PC-9 (cell line): ENCODE results near the gene DPYD. TPM values are rescaled to one million over a fixed set of nuclear protein-coding genes. Genes with fewer than 3 reads are reported as not detected.

Source experiments
- BruUV-seq: library from RNA; stranded (reverse); fragments of 400-500 nt; replicated peaks from 2 replicates; lab custom pipeline; 2021; lab: Mats Ljungman, UMichigan
- CTCF ChIA-PET: fragments of 300-600 bp; sonication (Branson Sonifier 250); formaldehyde crosslinking; loops from one replicate; lab custom pipeline; 2022; ENCODE audit warnings: antibody characterized with exemption; lab: Charles Lee
- POLR2A ChIA-PET: fragments of 300-600 bp; sonication (Branson Sonifier 250); formaldehyde crosslinking; loops from one replicate; lab custom pipeline; 2022; ENCODE audit warnings: antibody characterized with exemption; ENCODE audit not compliant: unreplicated experiment; lab: Charles Lee
- DNase-seq, 2 experiments: peaks; one replicate each; pipeline versions ENCODE4 v3.0.0 to v3.0.0-alpha.2; 2015 to 2022; ENCODE audit warnings: mixed read lengths in 1 of 2
- H2AFZ ChIP-seq: fragments of 200-600 bp; sonication (generic); 2 replicates; pipeline ENCODE4 v1.8.1; 2017; ENCODE audit warnings: antibody characterized with exemption
- H3F3A ChIP-seq: fragments of 200-600 bp; sonication (generic); 2 replicates; pipeline ENCODE4 v1.8.1; 2017; ENCODE audit warnings: antibody characterized with exemption, mild to moderate bottlenecking, low read depth; ENCODE audit not compliant: insufficient read depth
- H3K27ac ChIP-seq: fragments of 200-600 bp; sonication (generic); 2 replicates; pipeline ENCODE4 v1.6.1; 2016; ENCODE audit warnings: mixed run types
- H3K27me3 ChIP-seq: fragments of 200-600 bp; sonication (generic); 2 replicates; pipeline ENCODE4 v1.6.1; 2016; ENCODE audit warnings: low read depth, mixed run types; ENCODE audit not compliant: insufficient read depth
- H3K36me3 ChIP-seq: fragments of 200-600 bp; sonication (generic); 2 replicates; pipeline ENCODE4 v1.6.1; 2016; ENCODE audit warnings: low read depth, mixed run types
- H3K4me1 ChIP-seq: fragments of 200-600 bp; sonication (generic); replicated peaks from 2 replicates; pipeline ENCODE4 v1.6.1; 2016; ENCODE audit warnings: mixed run types; ENCODE audit not compliant: insufficient read depth
- H3K4me2 ChIP-seq: fragments of 200-600 bp; sonication (generic); 2 replicates; pipeline ENCODE4 v1.6.1; 2017; ENCODE audit warnings: mixed run types
- H3K4me3 ChIP-seq: fragments of 200-600 bp; sonication (generic); 2 replicates; pipeline ENCODE4 v1.6.1; 2016; ENCODE audit warnings: mixed run types
- H3K79me2 ChIP-seq: fragments of 200-600 bp; sonication (generic); 2 replicates; pipeline ENCODE4 v1.6.1; 2017; ENCODE audit warnings: low read depth, mixed run types
- H3K9me2 ChIP-seq: fragments of 200-600 bp; sonication (generic); 2 replicates; pipeline ENCODE4 v1.8.1; 2017; ENCODE audit warnings: mild to moderate bottlenecking; ENCODE audit not compliant: insufficient read depth
- H3K9me3 ChIP-seq: fragments of 200-600 bp; sonication (generic); 2 replicates; pipeline ENCODE4 v1.8.1; 2016; ENCODE audit warnings: low read depth; ENCODE audit not compliant: insufficient read depth
- H4K20me1 ChIP-seq: fragments of 200-600 bp; sonication (generic); 2 replicates; pipeline ENCODE4 v1.8.1; 2017; ENCODE audit not compliant: insufficient read depth
- CTCF ChIP-seq: fragments of 200-600 bp; sonication (generic); conservative IDR thresholded peaks from 2 replicates; pipeline ENCODE4 v1.6.1; 2017; ENCODE audit warnings: mixed run types, antibody characterized with exemption, mild to moderate bottlenecking, moderate library complexity
- EZH2 ChIP-seq: fragments of 200-600 bp; sonication (generic); IDR thresholded peaks from 2 replicates; pipeline ENCODE4 v1.8.0; 2017; ENCODE audit warnings: antibody characterized with exemption, low read depth
- intact Hi-C: fragments of 100-400 bp; cut with micrococcal nuclease; formaldehyde crosslinking; loops from one replicate; pipeline ENCODE4 v1.10.0; 2022; ENCODE audit not compliant: unreplicated experiment
- total RNA-seq: library from RNA; stranded (reverse); gene quantifications from 2 replicates; pipeline ENCODE4 v1.2.3, GENCODE V29; 2021

The DPYD gene
- total RNA-seq, 1 experiment from 2014 or later = 24.1 TPM

DNA sequence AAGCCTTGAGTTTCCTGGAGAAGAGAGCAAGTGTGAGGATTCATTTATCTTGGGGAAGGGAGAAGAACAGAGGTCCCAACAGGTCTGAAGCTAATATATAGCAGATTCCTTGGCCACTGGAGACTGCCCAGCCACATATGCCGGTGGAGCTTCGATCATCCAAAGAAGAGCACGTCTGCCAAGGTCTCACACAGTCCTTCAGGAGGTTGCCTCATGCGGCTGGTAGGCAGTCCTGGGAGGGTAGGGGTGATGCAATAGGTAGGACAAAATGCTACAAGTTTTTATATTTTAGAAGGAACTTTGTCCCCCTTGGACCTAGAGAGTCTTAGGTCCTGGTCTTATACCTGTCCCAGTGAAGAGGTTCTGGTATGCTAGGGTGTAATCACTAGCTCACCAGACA is 582.5 kb downstream of the DPYD start:
- Histone ChIP-seq H3K4me2 (no peak overlapping the region), H3F3A (no peaks in the 10 kb centered on the region), H3K27me3 (no peaks in the 10 kb centered on the region), H3K36me3 (no peaks in the 10 kb centered on the region), H3K9me2 (peaks cover 5% of the 10 kb centered on the region; the same call in 1 of the 2 replicates), H3K79me2 (no peaks in the 10 kb centered on the region), H2AFZ (no peak overlapping the region), H3K4me3 (no peak overlapping the region), H3K27ac (no peak overlapping the region), H3K4me1 (no peaks in the 10 kb centered on the region), H3K9me3 (no peaks in the 10 kb centered on the region), H4K20me1 (no peaks in the 10 kb centered on the region)
- TF ChIP-seq EZH2 (no peak), CTCF (no peak)
- intact Hi-C loops = no loop called here
- CTCF ChIA-PET = no interaction called here
- no TSS peak for BruUV-seq
- DNase-seq = no peak
- POLR2A ChIA-PET = no interaction called here

DNA sequence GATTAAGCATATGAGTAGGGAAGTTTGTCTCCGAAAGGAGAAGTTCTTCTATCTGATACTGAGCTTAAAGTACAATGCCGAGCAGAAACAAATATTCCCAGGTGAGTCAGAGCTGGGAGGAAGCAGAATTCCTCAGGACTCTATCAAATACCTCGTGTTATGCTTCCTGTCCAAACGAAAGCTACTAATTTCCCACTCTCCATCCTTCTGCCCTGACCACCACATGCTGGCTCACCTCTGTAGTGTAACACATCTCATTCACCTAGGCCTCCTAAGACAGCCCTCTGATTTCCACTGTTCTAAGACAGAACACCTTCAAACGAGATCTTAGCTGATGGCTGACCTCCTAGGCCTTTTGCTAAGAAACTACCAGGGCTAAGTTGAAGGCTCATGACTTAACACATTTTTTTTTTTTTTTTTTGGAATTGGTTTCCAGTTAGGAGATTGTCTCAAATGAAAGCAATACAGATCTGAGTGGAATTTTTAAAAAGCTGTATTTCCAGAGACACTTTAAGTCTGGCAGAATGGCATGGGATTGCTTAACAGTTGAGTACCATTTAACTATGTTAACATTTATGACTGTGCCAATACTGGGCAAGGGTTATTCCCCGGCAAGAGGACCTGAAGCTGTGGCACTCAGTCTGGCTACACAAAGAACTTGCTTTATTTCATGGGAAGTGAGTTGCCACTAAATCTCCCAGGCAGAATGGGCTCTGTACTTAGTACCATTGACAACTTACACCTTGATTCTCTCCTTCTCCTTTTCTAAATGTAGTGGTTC is 583.4 kb downstream of the DPYD start:
- no peak for DNase-seq
- TF ChIP-seq CTCF (no peak), EZH2 (no peak)
- H3K9me2 ChIP-seq = peaks cover 5% of the 10 kb centered on the region; the same call in 1 of the 2 replicates
- no peak overlapping the region for H3K4me3 ChIP-seq
- no peak overlapping the region for H3K27ac ChIP-seq
- no peaks in the 10 kb centered on the region for H3K4me1 ChIP-seq
- no peaks in the 10 kb centered on the region for H3K27me3 ChIP-seq
- peak overlapping the region; percentile 61; the same call in 1 of the 2 replicates for H2AFZ ChIP-seq
- no peaks in the 10 kb centered on the region for H3K36me3 ChIP-seq
- no peaks in the 10 kb centered on the region for H4K20me1 ChIP-seq
- intact Hi-C loops = no loop called here
- ChIA-PET CTCF (interaction anchor here (0.6 kb wide), 1 partner anchor 1788 kb away, joined by 11 read pairs; no protein-coding TSS in a partner anchor), POLR2A (no interaction called here)
- H3F3A ChIP-seq = no peaks in the 10 kb centered on the region
- no TSS peak for BruUV-seq
- H3K4me2 ChIP-seq = no peak overlapping the region
- no peaks in the 10 kb centered on the region for H3K9me3 ChIP-seq
- H3K79me2 ChIP-seq = no peaks in the 10 kb centered on the region

GRCh38 chr1:97334454-97334853 is 586.4 kb downstream of the DPYD start:
- Histone ChIP-seq H4K20me1 (no peaks in the 10 kb centered on the region), H3F3A (no peaks in the 10 kb centered on the region), H3K4me2 (no peak overlapping the region), H3K9me2 (no peaks in the 10 kb centered on the region), H2AFZ (no peak overlapping the region), H3K79me2 (no peaks in the 10 kb centered on the region), H3K36me3 (no peaks in the 10 kb centered on the region), H3K27me3 (no peaks in the 10 kb centered on the region), H3K4me1 (no peaks in the 10 kb centered on the region), H3K27ac (no peak overlapping the region), H3K9me3 (no peaks in the 10 kb centered on the region), H3K4me3 (no peak overlapping the region)
- POLR2A ChIA-PET = interaction anchor here (0.6 kb wide), 1 partner anchor 22 kb away, joined by 5 read pairs; no protein-coding TSS in a partner anchor
- no TSS peak for BruUV-seq
- CTCF ChIA-PET = no interaction called here
- TF ChIP-seq CTCF (no peak), EZH2 (no peak)
- intact Hi-C loops = no loop called here
- DNase-seq = no peak
